NCI-H2107 (cell line): Measurements from ENCODE around the gene FAM181A.

ENCODE experiments used
- DNase-seq: peaks from one replicate; lab custom pipeline; 2025; lab: John Stamatoyannopoulos, UW

Gene FAM181A

DNA sequence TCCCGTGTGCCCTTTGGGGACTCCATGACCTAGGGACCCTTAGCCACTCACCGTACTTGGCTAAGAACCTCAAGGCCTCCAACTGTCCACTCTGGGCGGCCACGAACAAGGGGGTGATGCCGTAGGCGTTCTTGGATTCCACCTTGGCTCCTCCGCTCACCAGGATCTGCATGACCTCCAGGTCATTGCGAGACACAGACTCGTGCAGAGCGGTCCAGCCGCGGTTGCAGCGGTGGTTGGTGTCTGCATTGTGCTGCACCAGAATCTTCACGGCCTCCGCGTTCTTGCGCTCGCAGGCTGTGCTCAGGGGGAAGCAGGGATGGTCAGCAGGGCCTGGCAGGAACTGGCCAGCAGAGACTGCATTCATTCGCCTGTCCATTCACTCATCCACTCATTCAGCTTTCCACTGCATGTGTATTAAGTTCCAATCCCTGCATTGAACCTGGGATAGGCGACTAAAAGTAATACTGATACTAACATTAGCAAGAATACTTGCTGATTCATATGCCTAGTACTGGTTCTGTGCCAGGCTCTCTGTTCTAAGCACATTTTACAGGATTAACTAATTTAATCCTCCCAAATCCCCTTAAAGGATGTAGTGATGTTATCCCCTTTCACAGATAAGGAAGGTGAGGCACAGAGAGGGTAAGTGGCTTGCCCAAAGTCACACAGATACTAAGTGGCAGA is 23.9 kb downstream of the FAM181A start:
- DNase-seq: no peak

DNA sequence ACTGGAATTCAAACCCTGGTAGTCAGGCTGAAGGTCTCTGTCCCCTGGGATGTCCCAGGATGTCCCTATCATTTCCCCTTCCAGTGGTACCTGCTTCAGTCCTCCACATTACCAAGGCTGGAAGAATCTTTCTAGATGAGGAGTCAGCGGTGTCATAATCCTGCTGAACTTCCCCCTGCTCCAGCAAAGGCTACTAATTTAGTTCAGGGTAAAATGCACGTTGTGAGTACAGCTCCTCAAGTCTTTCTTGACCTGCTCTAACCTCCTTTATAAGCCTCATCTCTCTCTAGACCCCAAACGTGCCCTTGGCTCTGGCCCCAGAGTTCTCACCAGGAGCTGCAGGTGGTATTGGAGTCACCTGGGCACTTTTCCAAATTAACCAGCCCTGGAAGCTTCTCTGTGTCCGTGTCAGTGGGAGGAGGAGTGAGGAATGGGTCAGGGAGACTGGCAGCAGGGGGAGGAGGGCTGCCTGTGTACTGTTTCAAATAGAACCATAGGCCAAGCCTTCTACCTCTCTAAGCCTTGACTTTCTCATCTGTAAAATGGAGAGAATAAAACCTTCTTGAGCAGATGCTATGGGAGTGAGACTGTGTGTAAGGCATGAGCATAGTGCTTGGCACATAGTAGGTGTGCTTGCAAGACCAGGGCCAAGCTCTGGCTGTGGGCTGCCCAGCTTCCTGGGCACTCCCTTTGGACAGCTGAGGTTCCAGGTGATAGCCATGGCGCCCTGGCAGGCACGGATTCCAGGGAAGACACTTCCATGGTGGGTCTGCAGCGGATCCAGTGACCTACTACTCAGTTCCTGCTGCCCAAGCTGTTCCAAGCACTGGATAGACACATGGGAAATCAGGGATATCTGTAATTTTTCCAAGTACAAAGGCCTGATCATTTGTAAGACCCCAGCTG is 24.7 kb downstream of the FAM181A start:
- no peak for DNase-seq

DNA sequence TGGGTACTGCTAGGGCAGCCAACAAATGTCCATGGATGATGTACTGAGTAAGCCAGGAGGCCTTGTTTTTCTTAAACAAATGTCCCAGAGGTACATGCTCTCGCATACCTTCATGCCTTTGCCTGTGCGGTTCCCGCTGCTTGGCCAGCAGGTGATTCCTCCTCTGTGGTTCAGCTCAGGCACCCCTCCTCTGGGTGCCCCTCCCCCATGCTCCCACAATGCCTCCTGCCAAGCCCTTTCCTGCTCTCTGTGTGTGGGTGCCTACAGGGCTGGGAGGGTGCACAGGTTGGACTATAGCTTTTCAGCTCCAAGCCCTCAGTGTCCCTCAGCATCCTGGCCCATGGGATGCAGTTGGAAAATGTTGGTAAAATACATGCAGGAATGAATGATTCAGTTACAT is 25.7 kb downstream of the FAM181A start:
- DNase-seq: no peak

- no peak for DNase-seq
These were observed 26.1 kb downstream of the FAM181A start for GRCh38 chr14:93953263-93953662.

GRCh38 chr14:93953739-93954515 is 26.8 kb downstream of the FAM181A start:
- no peak for DNase-seq

- no peak for DNase-seq
These were observed 27.3 kb downstream of the FAM181A start for GRCh38 chr14:93954516-93954830.

GRCh38 chr14:93954900-93955849 is 28.0 kb downstream of the FAM181A start:
- DNase-seq: no peak

DNA sequence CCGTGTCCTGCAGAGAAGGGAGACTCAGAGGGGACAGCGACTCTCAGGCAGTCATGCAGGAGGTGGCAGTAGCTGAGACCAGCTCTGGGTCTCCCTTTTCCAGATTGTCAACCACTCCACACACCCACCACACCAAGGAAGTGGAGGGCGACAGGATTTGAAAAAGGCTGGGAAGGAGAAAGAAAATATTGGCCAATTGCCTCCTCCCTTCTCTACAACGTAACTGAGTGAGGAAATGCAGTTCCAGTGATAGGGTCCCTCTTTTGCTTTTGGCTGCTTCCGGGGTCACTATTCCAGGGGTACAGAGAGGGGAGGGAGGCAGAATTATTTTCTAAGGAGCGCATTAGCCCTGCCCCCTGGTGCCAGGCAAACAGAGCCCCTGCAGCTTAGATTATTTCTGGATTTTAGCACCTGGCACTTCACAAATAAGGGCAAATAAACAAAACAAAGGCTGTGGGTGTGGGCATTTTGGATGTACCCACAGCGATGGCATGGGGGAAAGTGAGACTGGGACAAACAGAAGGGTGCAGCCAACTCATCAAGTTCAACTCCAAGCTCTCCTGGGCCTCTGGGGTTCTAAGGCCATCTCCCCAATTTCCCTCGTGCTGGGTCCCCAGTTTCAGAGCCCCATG is 28.8 kb downstream of the FAM181A start:
- no peak for DNase-seq

DNA sequence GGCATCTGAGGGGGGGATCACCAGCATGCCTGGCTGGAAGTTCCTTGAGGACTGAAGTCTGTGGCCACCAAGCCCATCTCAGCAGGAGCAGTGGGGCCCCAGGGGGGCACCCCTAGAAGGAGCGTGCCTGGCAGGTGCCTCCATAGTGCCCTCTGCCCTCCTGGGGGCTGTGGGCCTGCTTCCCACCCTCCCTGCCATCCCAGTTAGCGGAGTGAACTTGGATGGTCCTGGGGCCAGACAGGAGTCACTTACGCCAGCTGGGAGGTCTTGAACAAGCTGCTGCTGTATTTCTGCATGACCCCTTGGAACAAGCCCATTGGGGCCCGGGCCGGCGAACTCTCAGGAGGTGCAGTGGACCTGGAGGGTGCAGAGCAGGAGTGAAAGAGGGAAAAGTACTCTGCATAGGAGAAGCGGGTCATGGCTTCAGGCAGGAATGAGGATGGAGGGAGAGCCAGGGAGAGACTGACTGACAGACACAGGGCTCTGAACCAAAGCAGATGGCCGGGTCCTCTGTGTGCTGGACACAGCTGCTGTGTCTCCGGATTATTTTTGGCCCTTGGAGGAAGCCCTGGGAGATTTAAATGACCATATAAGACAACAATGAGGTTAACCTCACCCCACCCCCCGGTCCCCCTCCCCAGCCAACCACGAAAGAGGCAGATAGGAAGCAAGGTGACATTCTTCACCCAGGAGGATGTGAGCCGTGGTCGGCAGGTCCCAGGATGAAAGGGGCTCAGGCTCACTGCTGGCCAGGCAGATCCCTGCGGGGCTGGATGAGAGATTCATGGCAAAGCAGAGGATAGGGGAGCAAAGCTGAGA is 29.6 kb downstream of the FAM181A start:
- no peak for DNase-seq

GRCh38 chr14:93957333-93957710 is 30.2 kb downstream of the FAM181A start:
- no peak for DNase-seq

- DNase-seq: no peak
These were observed 30.8 kb downstream of the FAM181A start for GRCh38 chr14:93957751-93958566.

- DNase-seq: no peak
These were observed 31.6 kb downstream of the FAM181A start for GRCh38 chr14:93958567-93959238.

- no peak for DNase-seq
These were observed 32.3 kb downstream of the FAM181A start for GRCh38 chr14:93959239-93960107.

GRCh38 chr14:93960108-93960475 is 32.9 kb downstream of the FAM181A start:
- no peak for DNase-seq

GRCh38 chr14:93960774-93961438 is 33.8 kb downstream of the FAM181A start:
- DNase-seq: no peak

GRCh38 chr14:93961620-93962019 is 34.5 kb downstream of the FAM181A start:
- no peak for DNase-seq
